Measurements from ENCODE around the gene COMMD7. TPM values are rescaled to one million over a fixed set of nuclear protein-coding genes. Genes with fewer than 3 reads are reported as not detected.
A peak's percentile ranks its signal among the peaks of the same experiment; 100 is the strongest.

Gene COMMD7
- total RNA-seq, 2 donors from 2014 or later, result 18.5 to 29.9 TPM

DNA sequence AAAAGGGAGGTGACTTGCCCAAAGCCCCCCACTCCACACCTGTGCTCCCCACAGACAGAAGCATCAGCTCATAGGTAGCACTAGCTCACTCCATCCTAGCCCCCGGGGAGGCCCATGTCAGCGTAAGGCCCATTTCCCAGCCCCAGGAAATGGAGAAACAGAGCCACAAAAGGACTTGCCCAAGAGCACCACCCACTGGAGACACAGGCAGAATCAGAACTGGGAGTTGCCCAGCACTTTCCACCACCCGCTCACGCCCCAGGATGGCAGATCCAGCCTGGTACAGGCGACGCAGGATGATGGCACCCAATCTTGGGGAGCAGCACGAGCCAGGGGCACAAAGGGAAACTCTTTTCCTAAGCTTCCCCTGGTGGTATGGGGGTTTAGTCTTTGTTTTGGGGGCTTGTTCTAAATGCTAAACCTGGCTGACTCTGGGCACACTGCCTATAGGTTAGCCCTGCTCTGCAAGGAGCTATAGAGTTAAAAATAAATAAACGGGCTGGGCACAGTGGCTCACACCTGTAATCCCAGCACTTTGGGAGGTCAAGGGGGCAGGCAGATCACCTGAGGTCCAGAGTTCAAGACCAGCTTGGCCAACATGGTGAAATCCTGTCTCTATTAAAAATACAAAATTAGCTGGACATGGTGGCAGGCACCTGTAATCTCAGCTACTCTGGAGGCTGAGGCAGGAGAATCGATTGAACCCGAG lies 81.3 kb downstream of the COMMD7 start:
- Mint-ChIP-seq H3K4me1 (no peaks in the 10 kb centered on the region), H3K27me3 (no peaks in the 10 kb centered on the region), H3K9me3 (peaks cover 5% of the 10 kb centered on the region), H3K4me3 (no peak overlapping the region), H3K27ac (no peak overlapping the region), H3K36me3 (ENCODE audit: low read depth) (no peaks in the 10 kb centered on the region)
- ATAC-seq (replicated peaks), result no peak

DNA sequence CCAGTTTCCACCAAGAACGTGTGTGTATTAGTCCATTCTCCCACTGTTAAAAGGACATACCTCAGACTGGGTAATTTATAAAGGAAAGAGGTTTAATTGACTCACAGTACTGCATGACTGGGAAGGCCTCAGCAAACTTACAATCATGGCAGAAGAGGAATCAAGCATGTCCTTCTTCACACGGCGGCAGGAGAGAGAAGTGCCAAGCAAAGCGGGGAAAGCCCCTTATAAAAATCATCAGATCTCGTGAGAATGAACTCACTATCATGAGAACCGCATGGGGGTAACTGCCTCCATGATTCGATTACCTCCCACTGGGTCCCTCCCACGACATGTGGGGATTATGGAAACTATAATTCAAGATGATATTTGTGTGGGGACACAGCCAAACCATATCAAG lies 82.6 kb downstream of the COMMD7 start:
- Mint-ChIP-seq H3K9me3 (peaks cover 5% of the 10 kb centered on the region), H3K4me3 (no peak overlapping the region), H3K27me3 (no peaks in the 10 kb centered on the region), H3K4me1 (no peaks in the 10 kb centered on the region), H3K36me3 (ENCODE audit: low read depth) (no peaks in the 10 kb centered on the region), H3K27ac (no peak overlapping the region)
- ATAC-seq (replicated peaks), result no peak

DNA sequence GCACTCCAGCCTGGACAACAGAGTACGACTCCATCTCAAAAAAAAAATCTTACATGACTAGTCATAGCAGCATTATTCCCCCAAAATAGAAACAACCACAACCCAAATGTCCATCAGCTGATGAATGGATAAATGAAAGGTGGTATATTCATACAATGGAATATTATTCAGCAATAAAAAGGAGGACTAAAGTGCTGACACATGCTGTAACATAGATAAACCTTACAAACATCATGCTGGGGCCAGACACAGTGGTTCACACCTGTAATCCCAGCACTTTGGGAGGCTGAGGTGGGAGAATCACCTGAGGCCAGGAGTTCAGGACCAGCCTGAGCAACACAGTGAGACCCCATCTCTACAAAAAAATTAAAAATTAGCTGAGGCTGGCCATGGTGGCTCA lies 86.4 kb downstream of the COMMD7 start:
- peaks cover 5% of the 10 kb centered on the region for H3K9me3 Mint-ChIP-seq

DNA sequence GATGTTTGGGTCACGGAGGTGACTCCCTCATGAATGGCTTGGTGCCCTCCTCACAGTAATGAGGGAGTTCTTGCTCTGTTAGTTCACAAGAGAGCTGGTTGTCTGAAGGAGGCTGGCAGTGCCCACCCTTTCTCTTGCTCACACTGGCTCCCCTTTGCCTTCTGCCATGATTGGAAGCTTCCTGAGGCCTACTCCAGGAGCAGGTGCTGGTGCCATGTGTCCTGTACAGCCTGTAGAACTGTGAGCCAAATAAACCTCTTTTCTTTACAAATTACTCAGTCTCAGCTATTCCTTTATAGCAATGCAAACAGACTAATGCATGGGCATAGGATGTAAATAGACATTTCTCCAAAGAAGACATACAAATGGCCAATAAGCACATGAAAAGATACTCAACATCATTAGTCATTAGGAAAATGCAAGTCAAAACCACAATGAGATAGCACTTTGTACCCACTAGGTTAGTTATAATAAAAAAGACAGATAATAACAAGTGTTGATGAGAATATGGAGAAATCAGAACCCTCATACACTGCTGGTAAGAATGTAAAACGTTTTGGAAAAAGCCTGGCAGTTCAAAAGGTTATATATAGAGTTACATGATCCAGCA lies 87.3 kb downstream of the COMMD7 start:
- no peaks in the 10 kb centered on the region for H3K27me3 Mint-ChIP-seq
- H3K4me1 Mint-ChIP-seq, result no peaks in the 10 kb centered on the region
- peak overlapping the region; percentile 33 for H3K27ac Mint-ChIP-seq
- no peak for ATAC-seq (replicated peaks)
- H3K4me3 Mint-ChIP-seq, result no peak overlapping the region
- H3K36me3 Mint-ChIP-seq (ENCODE audit: low read depth), result no peaks in the 10 kb centered on the region
- H3K9me3 Mint-ChIP-seq, result peaks cover 5% of the 10 kb centered on the region

More for the DNA sequence above, 86.4 kb downstream of the COMMD7 start:
- no peaks in the 10 kb centered on the region for H3K27me3 Mint-ChIP-seq
- H3K4me3 Mint-ChIP-seq, result no peak overlapping the region
- no peak for ATAC-seq (replicated peaks)
- no peaks in the 10 kb centered on the region for H3K4me1 Mint-ChIP-seq
- no peaks in the 10 kb centered on the region for H3K36me3 Mint-ChIP-seq (ENCODE audit: low read depth)
- no peak overlapping the region for H3K27ac Mint-ChIP-seq

DNA sequence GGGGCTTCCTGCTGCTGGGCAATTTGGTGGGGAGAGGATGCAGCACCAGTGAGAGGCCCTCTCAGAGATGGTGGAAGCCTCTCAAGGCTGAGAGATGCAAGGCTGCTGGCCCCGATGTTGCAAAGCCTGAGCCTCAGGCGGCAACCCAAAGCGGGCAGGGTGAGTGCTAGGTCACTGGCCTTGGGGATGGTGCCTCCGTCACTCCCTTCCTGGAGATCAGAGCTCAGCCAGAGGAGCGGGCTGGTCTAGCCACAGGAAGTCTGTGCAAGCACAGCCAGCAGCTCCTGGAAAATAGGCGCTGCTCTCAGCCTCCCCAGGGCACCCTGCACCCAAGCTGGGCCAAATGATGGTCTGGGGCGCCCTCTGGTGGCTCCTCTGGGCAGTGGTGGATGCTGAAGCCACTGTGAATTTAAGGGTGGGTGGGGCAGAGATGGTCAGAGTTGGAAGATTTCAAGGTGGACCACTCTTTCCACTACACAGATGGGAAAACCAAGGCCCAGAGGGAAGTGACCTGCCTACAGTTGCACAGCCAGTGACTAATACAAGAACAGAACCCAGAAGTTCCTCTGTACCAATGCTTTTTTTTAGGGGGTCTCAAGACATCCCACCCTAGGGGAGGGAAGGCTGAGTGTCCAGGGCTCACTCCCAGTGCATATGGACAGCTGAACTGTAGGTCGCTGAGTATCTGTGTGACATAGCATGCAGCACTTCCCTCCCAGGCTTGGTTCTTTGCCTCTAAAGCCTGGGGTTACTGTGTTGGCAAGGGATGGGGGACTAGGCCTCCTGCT lies 90.3 kb downstream of the COMMD7 start:
- Mint-ChIP-seq H3K27me3 (no peaks in the 10 kb centered on the region), H3K4me3 (no peak overlapping the region), H3K27ac (no peak overlapping the region), H3K9me3 (no peaks in the 10 kb centered on the region), H3K36me3 (ENCODE audit: low read depth) (no peaks in the 10 kb centered on the region), H3K4me1 (no peaks in the 10 kb centered on the region)
- peak; percentile 98 for ATAC-seq (replicated peaks)

Other genes starting within 250 kb of the COMMD7 start
- gene NOL4L, start 158.1 kb downstream of the COMMD7 start, total RNA-seq, result 10 to 100 TPM in 1 of 2 donors, 1 to 10 TPM in 1; 9.9 to 28.5 TPM
- gene C20orf203, start 69.5 kb downstream of the COMMD7 start, total RNA-seq, result under 1 TPM in 1 of 2 donors, not detected in 1; 0.05 TPM
- gene DNMT3B, start 18.9 kb upstream of the COMMD7 start, total RNA-seq, result under 1 TPM; 0.16 to 0.99 TPM
- 100 to 1,000 TPM in 1 of 2 donors, 10 to 100 TPM in 1; 77.3 to 141 TPM for gene MAPRE1, start 76.5 kb upstream of the COMMD7 start, total RNA-seq
- gene EFCAB8, start 115.5 kb upstream of the COMMD7 start, total RNA-seq, result under 1 TPM; 0.19 to 0.45 TPM

Data from activated T-helper 17 cell treated with anti-CD3 and anti-CD28 coated beads, Interleukin-2, amount 50 U/mL, for 72 hours (primary cell).